ENCODE results near the gene AGMAT.

AGMAT gene

DNA sequence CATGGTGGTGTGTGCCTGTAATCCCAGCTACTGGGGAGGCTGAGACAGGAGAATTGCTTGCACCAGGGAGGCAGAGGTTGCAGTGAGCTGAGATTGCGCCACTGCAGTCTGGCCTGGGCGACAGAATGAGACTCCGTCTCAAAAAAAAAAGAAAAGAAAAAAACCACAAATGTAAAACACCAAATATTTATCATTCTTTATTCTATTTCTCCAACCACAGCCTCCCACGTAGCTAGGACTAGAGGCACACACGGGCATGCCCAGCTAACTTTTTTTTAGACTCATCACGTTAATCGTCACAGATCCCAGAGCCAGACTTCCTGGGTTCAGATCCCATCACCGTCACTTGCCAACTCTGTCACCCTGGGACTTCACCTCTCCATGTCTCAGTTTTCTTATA, 44.7 kb downstream of the AGMAT start:
- no peak overlapping the region for H3K27ac ChIP-seq (ENCODE audit: low read length)

GRCh38 chr1:15538771-15539170, 46.1 kb downstream of the AGMAT start:
- no peak overlapping the region for H3K9ac ChIP-seq (ENCODE audit: low read length)
- no peaks in the 10 kb centered on the region for H4K20me1 ChIP-seq (ENCODE audit: insufficient read depth, low read length)
- no peaks in the 10 kb centered on the region for H3K9me2 ChIP-seq (replicated peaks; ENCODE audit: insufficient read depth, low read length)
- H3K4me3 ChIP-seq (ENCODE audit: low read length) = no peak overlapping the region
- H3F3A ChIP-seq (ENCODE audit: insufficient read depth, low read length) = no peaks in the 10 kb centered on the region
- H3K4me1 ChIP-seq (ENCODE audit: low read length) = no peaks in the 10 kb centered on the region
- no peak for DNase-seq
- H3K27ac ChIP-seq (ENCODE audit: low read length) = no peak overlapping the region
- H3K79me2 ChIP-seq (ENCODE audit: low read length) = no peaks in the 10 kb centered on the region
- H3K27me3 ChIP-seq (replicated peaks; ENCODE audit: insufficient read depth, low read length) = no peaks in the 10 kb centered on the region
- no peaks in the 10 kb centered on the region for H3K9me3 ChIP-seq (replicated peaks; ENCODE audit: insufficient read depth, low read length)
- TF ChIP-seq EZH2phosphoT487 (IDR thresholded peaks at IDR 0.05; ENCODE audit: low read length) (no peak), EZH2 (optimal IDR thresholded peaks at IDR 0.05; ENCODE audit: low read depth, low read length) (no peak)
- TF ChIP-seq, protein P1, sequence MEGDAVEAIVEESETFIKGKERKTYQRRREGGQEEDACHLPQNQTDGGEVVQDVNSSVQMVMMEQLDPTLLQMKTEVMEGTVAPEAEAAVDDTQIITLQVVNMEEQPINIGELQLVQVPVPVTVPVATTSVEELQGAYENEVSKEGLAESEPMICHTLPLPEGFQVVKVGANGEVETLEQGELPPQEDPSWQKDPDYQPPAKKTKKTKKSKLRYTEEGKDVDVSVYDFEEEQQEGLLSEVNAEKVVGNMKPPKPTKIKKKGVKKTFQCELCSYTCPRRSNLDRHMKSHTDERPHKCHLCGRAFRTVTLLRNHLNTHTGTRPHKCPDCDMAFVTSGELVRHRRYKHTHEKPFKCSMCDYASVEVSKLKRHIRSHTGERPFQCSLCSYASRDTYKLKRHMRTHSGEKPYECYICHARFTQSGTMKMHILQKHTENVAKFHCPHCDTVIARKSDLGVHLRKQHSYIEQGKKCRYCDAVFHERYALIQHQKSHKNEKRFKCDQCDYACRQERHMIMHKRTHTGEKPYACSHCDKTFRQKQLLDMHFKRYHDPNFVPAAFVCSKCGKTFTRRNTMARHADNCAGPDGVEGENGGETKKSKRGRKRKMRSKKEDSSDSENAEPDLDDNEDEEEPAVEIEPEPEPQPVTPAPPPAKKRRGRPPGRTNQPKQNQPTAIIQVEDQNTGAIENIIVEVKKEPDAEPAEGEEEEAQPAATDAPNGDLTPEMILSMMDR (IDR thresholded peaks at IDR 0.05; ENCODE audit: low read length) = no peak
- no peak overlapping the region for H2AFZ ChIP-seq (ENCODE audit: low read length)
- H3K4me2 ChIP-seq (ENCODE audit: low read depth, low read length) = no peak overlapping the region
- no peaks in the 10 kb centered on the region for H3K36me3 ChIP-seq (replicated peaks; ENCODE audit: insufficient read depth, low read length)

More for the DNA sequence above, 44.7 kb downstream of the AGMAT start:
- TF ChIP-seq EZH2 (optimal IDR thresholded peaks at IDR 0.05; ENCODE audit: low read depth, low read length) (no peak), EZH2phosphoT487 (IDR thresholded peaks at IDR 0.05; ENCODE audit: low read length) (no peak)
- no peaks in the 10 kb centered on the region for H3K27me3 ChIP-seq (replicated peaks; ENCODE audit: insufficient read depth, low read length)
- H4K20me1 ChIP-seq (ENCODE audit: insufficient read depth, low read length) = no peaks in the 10 kb centered on the region
- H3F3A ChIP-seq (ENCODE audit: insufficient read depth, low read length) = no peaks in the 10 kb centered on the region
- H3K9me2 ChIP-seq (replicated peaks; ENCODE audit: insufficient read depth, low read length) = no peaks in the 10 kb centered on the region
- no peak overlapping the region for H3K4me3 ChIP-seq (ENCODE audit: low read length)
- no peaks in the 10 kb centered on the region for H3K4me1 ChIP-seq (ENCODE audit: low read length)
- no peaks in the 10 kb centered on the region for H3K36me3 ChIP-seq (replicated peaks; ENCODE audit: insufficient read depth, low read length)
- no peak overlapping the region for H2AFZ ChIP-seq (ENCODE audit: low read length)
- H3K9me3 ChIP-seq (replicated peaks; ENCODE audit: insufficient read depth, low read length) = no peaks in the 10 kb centered on the region
- H3K9ac ChIP-seq (ENCODE audit: low read length) = no peak overlapping the region
- DNase-seq = no peak
- H3K4me2 ChIP-seq (ENCODE audit: low read depth, low read length) = no peak overlapping the region
- H3K79me2 ChIP-seq (ENCODE audit: low read length) = no peaks in the 10 kb centered on the region

GRCh38 chr1:15531682-15532081, 53.2 kb downstream of the AGMAT start:
- TF ChIP-seq EZH2phosphoT487 (IDR thresholded peaks at IDR 0.05; ENCODE audit: low read length) (no peak), EZH2 (optimal IDR thresholded peaks at IDR 0.05; ENCODE audit: low read depth, low read length) (no peak)
- TF ChIP-seq, protein P1 (IDR thresholded peaks at IDR 0.05; ENCODE audit: low read length) = no peak
- H3K79me2 ChIP-seq (ENCODE audit: low read length) = peaks cover 16% of the 10 kb centered on the region
- no peaks in the 10 kb centered on the region for H3K9me2 ChIP-seq (replicated peaks; ENCODE audit: insufficient read depth, low read length)
- no peaks in the 10 kb centered on the region for H3K36me3 ChIP-seq (replicated peaks; ENCODE audit: insufficient read depth, low read length)
- no peaks in the 10 kb centered on the region for H3K9me3 ChIP-seq (replicated peaks; ENCODE audit: insufficient read depth, low read length)
- peaks cover 5% of the 10 kb centered on the region; the same call in 1 of the 2 replicates for H3K4me1 ChIP-seq (ENCODE audit: low read length)
- H3K27ac ChIP-seq (ENCODE audit: low read length) = no peak overlapping the region
- no peak for DNase-seq
- no peaks in the 10 kb centered on the region; the same call in 1 of the 2 replicates for H3F3A ChIP-seq (ENCODE audit: insufficient read depth, low read length)
- no peak overlapping the region for H3K9ac ChIP-seq (ENCODE audit: low read length)
- H4K20me1 ChIP-seq (ENCODE audit: insufficient read depth, low read length) = no peaks in the 10 kb centered on the region
- no peak overlapping the region for H3K4me3 ChIP-seq (ENCODE audit: low read length)
- H3K4me2 ChIP-seq (ENCODE audit: low read depth, low read length) = no peak overlapping the region
- no peaks in the 10 kb centered on the region for H3K27me3 ChIP-seq (replicated peaks; ENCODE audit: insufficient read depth, low read length)
- no peak overlapping the region for H2AFZ ChIP-seq (ENCODE audit: low read length)

DNA sequence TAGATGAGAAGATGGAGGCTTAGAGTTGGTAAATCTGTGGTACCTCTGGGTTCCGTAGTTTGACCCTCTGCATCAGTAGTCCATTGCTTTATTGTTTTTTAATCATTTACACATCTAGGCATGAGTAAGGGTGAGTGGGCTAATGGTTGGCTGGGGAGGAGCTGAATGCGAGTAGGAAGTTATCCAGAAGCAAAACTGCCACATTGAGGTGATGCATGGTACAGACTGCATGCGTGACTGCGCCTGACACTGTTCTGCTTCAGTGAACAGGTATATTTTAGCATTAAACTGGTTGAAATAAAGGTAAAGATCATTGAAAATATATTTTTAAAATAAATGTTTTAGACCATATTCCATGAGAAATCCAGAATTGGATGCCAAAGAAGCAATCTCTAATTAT, 53.8 kb downstream of the AGMAT start:
- Histone ChIP-seq H3K9ac (ENCODE audit: low read length) (no peak overlapping the region), H3K9me2 (replicated peaks; ENCODE audit: insufficient read depth, low read length) (no peaks in the 10 kb centered on the region), H3K79me2 (ENCODE audit: low read length) (peaks cover 16% of the 10 kb centered on the region), H3K4me1 (ENCODE audit: low read length) (peaks cover 5% of the 10 kb centered on the region; the same call in 1 of the 2 replicates), H4K20me1 (ENCODE audit: insufficient read depth, low read length) (no peaks in the 10 kb centered on the region), H3F3A (ENCODE audit: insufficient read depth, low read length) (peaks cover 3% of the 10 kb centered on the region), H3K9me3 (replicated peaks; ENCODE audit: insufficient read depth, low read length) (no peaks in the 10 kb centered on the region), H3K4me2 (ENCODE audit: low read depth, low read length) (no peak overlapping the region), H3K36me3 (replicated peaks; ENCODE audit: insufficient read depth, low read length) (no peaks in the 10 kb centered on the region), H2AFZ (ENCODE audit: low read length) (no peak overlapping the region), H3K27me3 (replicated peaks; ENCODE audit: insufficient read depth, low read length) (no peaks in the 10 kb centered on the region), H3K4me3 (ENCODE audit: low read length) (no peak overlapping the region), H3K27ac (ENCODE audit: low read length) (no peak overlapping the region)
- no peak for TF ChIP-seq EZH2phosphoT487 (IDR thresholded peaks at IDR 0.05; ENCODE audit: low read length)
- TF ChIP-seq EZH2 (optimal IDR thresholded peaks at IDR 0.05; ENCODE audit: low read depth, low read length) = no peak
- TF ChIP-seq, protein P1 (IDR thresholded peaks at IDR 0.05; ENCODE audit: low read length) = no peak
- no peak for DNase-seq

Data from MM.1S (cell line).